Muscle of back (tissue), 13 donors: Measurements from ENCODE around the gene CDC26. TPM values are rescaled to one million over a fixed set of nuclear protein-coding genes. Genes with fewer than 3 reads are reported as not detected.

Source experiments
- DNase-seq, 3 donors: peaks; one replicate each; pipeline versions ENCODE4 v3.0.0 to v3.0.0-alpha.2; 2013
- long read RNA-seq, 9 donors: transcript quantifications; one replicate each; lab custom pipeline, GENCODE V29; 2026
- polyA plus RNA-seq, 10 donors: library from polyadenylated mRNA; unstranded; fragments of 120-200 nt; gene quantifications; one replicate each; pipeline ENCODE4 v1.2.1, GENCODE V29; 2013; ENCODE audit not compliant: insufficient read length in 10 of 10

Gene CDC26
- 10 to 100 TPM; 18.8 to 39.3 (median 23.1) TPM for polyA plus RNA-seq
- long read RNA-seq, donor 1, transcript CDC26-201 (4 exons, 872 nt) = major isoform, 13 of 13 reads
- long read RNA-seq, donor 1, partial matches to known transcripts = 0 of 13 reads
- long read RNA-seq, donor 1, other reads (novel, unspliced or antisense) = 0 of 13 reads
- long read RNA-seq, donor 2, transcript CDC26-201 (4 exons, 872 nt) = major isoform, 16 of 16 reads
- long read RNA-seq, donor 2, partial matches to known transcripts = 0 of 16 reads
- long read RNA-seq, donor 2, other reads (novel, unspliced or antisense) = 0 of 16 reads
- long read RNA-seq, donor 3 = 0 reads
- long read RNA-seq, donor 4, transcript CDC26-201 (4 exons, 872 nt) = major isoform, 13 of 13 reads
- long read RNA-seq, donor 4, partial matches to known transcripts = 0 of 13 reads
- long read RNA-seq, donor 4, other reads (novel, unspliced or antisense) = 0 of 13 reads
- long read RNA-seq, donor 5, transcript CDC26-201 (4 exons, 872 nt) = major isoform, 17 of 32 reads
- long read RNA-seq, donor 5, partial matches to known transcripts = 15 of 32 reads
- long read RNA-seq, donor 5, other reads (novel, unspliced or antisense) = 0 of 32 reads
- long read RNA-seq, donor 6, transcript CDC26-201 (4 exons, 872 nt) = major isoform, 20 of 20 reads
- long read RNA-seq, donor 6, partial matches to known transcripts = 0 of 20 reads
- long read RNA-seq, donor 6, other reads (novel, unspliced or antisense) = 0 of 20 reads
- long read RNA-seq, donor 7, transcript CDC26-201 (4 exons, 872 nt) = major isoform, 13 of 13 reads
- long read RNA-seq, donor 7, partial matches to known transcripts = 0 of 13 reads
- long read RNA-seq, donor 7, other reads (novel, unspliced or antisense) = 0 of 13 reads
- long read RNA-seq, donor 8, transcript CDC26-201 (4 exons, 872 nt) = major isoform, 26 of 31 reads
- long read RNA-seq, donor 8, partial matches to known transcripts = 5 of 31 reads
- long read RNA-seq, donor 8, other reads (novel, unspliced or antisense) = 0 of 31 reads
- long read RNA-seq, donor 9, partial matches to known transcripts = 0 of 2 reads
- long read RNA-seq, donor 9, other reads (novel, unspliced or antisense) = 0 of 2 reads

DNA sequence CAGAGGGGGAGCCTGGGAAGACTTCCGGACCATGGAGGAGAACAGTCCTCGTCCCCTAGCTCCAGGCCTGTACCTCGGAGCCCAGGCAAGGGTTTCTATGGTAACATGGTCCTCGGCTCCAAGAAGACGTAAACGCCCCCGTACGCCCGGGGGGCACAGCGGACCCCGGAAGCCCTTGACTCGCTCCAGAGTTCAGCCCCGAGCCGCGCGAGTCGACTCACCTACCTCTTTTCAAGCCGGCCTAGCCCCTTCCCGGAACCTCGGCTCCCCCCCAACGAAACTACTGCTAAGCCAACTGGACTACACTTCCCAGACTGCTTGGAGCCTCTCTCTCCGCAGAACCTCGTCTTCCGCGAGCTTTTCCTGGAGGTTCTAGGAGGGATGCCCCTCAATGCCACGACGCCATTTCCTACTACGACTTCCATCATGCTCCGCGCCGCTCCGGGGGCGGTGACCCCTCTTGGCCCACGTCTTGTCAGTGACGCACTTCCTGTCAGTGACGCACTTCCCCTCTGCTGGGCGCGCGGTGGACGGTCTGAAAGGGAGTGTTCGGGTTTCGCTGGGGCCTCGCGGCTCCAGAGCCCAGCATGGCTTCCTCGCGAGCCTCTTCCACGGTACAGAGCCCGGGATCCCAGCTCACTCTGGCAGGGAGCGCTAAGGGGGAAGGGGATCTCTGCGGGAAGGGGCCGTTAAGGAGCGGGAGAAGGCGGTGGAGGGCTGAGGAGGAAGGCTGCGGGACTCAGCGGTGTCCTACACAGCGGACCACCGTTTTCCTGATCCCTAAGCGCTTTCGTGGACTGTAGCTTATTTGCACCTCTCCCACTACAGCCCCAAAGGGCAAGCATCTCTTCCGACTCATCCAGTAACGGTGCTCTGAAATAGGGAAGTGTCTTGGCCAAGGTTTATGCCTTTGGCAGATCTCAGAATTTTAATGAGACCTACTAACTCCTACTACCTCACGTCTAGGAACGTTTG is at the start of gene CDC26, which contains the start of gene PRPF4:
TSS of gene CDC26 (minus strand) at position 416 of the 975 bp plus-strand sequence. CDS start 3,065 bp downstream, outside the sequence.
TSS of gene PRPF4 (plus strand) at position 502 of the 975 bp plus-strand sequence. CDS start at position 588, 86 bp downstream.
- peak; percentile 98 to 99 (median 98) for DNase-seq

DNA sequence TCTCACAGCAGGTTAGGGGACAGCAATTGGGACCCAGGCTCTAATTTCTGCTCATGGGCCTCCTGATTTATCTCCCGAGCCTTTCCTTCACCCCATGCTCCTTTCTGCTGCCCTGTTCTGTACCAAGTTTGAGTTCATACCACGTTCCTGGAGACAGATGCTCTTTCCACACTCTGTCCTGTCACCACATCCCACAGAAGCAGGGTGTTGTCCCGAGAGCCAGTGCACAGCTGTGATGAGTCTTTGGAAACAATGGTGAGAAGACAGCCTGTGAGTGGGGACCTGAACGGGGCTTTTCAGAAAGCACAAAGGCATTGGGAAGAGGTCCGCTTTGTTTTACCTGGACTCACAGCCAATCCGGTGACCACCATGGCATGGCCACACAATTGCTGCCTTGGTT is 47.3 kb upstream of the CDC26 start:
- DNase-seq = no peak

DNA sequence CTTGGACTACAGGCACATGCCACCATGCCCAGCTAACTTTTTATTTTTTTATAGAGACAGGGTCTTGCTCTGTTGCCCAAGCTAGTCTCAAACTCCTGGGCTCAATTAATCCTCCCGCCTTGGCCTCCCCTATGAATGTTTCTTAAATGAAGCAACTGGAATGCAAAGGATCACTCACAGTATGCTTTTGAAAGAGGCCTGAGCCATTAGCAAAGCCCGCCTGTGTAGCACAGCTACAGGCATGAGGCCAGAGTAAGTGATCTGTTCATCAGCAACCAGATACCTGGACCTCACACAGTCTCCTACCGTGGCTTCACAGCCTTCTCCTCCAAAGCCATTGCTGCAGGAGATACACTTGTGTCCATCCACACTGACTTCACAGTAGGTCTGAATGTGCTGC is 44.7 kb upstream of the CDC26 start:
- no peak for DNase-seq

DNA sequence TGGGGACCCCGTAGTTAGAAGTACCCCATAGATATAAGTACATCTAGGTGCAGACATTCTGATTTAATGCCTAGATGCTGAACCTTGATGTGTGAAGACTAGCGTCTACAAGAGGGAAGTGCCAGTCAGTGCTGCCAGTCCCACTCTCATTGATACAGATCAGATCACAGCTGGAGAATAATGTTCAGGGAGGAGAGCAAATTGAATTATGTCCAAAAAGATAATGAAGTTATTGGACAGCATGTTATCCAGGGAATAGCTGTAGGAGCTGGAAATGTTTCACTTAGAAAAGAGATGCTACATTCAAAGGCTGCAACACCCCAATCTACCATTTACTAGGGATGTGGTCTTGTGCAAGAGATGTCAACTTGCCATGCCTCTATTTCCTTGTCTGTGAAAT is 43.7 kb upstream of the CDC26 start:
- no peak for DNase-seq

DNA sequence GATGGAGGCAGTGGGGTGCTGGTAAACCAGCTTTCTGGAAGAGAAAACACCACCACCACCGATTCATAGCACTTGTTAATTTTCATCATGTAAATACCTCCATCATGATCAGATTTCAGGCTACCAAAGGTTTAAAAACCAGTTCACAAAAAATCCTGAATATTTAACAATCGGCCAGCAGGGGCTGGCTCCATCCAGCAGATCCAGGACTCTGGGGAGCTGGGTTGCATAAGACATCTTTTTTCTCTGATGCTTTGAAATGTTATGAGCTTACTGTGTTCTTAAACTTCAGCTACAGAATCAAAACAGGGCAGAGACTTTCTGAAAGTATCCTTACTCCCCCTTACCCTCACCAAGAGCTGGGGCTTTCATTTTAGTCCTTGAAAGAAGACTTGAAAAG is 42.4 kb upstream of the CDC26 start:
- peak in 1 of 3 donors; percentile 29 for DNase-seq

DNA sequence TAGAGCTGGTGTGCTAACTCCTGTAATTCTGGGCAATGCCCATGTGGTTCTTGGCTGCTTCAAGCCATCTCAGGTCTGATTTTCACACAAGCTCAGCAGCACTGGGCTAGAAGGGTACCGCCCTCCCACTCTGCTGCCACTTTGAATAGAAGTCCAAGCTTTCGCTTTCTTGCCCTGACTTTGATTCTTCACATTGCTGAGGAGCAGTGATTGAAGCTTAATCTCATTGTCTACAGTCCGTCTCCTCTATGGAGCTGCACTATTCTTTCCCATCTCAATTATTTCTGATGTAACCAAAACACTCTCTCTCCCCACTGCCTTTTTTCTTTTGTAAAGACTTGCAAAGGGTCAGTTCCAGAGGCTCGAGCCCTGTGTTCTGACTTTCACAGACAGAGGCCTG is 40.7 kb upstream of the CDC26 start:
- no peak for DNase-seq

DNA sequence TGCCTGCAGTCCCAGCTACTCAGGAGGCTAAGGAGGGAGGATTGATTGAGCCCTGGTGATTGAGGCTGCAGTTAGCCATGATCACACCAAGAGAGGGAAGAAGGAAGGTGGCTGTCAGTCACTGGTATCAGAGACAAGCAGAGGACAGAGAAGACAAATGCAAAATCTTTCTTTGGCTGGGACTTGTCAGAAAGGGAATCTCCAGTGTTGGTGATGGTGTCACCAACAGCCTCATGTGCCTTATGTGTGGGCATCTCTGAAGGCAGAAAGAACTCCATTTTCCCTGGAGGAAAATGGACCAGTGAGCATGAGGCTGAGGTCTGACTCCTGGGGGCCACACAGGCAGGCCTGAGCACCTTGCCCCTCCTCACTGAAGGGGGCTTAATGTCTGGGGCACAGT is 39.9 kb upstream of the CDC26 start:
- no peak for DNase-seq

DNA sequence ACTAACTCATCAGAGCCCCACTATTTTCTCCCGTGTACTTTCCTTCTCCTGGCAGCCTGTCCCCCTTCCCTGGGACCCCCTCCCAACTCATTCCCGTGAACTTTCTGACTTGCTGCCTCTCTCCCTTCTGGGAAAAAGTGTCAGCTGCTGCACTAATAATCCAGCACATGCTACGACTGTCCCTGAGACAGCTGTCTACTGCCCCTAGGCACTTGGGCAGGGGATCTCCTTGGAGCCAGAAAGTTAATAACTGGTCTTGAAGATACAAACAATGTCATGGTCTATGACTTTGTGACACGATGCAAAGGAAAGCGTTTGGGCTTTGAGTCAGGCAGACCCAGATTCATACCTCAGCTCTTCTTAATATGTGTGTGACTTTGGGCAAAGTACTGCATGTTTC is 37.9 kb upstream of the CDC26 start:
- DNase-seq = peak; percentile 9 to 26 (median 26)

DNA sequence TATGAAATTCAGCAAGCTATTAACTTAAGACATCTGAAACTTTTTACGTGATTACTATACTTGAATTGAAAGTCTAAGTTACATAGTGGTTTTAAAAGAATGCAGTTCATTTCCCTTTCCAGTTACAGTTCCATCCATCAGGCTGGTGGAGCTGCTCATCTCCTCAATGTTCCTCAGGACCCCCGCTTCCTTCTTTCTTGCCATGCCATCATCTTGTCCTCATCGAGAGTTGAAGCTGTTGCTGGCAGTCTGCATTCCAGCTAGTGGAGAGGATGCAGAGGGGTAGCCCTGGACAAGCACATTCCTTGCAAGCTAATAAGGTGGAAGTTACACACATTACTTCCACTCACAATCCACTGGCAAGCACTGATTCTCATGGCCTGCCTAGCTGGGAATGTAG is 36.6 kb upstream of the CDC26 start:
- no peak for DNase-seq

DNA sequence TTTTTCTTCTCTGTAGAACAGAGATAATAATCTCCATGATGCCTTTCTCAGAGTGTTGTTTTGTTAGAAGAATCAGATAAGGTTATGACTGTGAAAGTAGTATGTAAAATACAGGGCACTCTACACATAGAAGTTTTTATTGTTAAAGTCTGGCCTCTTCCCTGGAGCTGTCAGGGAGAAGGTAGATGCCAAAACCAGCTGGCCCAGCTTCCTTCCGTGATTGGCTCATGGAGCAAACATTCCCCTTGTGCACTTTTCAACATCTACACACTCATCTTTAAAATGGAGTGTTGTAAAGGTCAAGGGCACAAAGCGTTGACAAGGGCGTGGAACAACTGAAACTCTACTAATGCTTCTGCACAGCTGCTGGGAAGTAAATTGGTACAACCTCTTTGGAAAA is 35.2 kb upstream of the CDC26 start:
- DNase-seq = peak in 2 of 3 donors; percentile 2 to 18

DNA sequence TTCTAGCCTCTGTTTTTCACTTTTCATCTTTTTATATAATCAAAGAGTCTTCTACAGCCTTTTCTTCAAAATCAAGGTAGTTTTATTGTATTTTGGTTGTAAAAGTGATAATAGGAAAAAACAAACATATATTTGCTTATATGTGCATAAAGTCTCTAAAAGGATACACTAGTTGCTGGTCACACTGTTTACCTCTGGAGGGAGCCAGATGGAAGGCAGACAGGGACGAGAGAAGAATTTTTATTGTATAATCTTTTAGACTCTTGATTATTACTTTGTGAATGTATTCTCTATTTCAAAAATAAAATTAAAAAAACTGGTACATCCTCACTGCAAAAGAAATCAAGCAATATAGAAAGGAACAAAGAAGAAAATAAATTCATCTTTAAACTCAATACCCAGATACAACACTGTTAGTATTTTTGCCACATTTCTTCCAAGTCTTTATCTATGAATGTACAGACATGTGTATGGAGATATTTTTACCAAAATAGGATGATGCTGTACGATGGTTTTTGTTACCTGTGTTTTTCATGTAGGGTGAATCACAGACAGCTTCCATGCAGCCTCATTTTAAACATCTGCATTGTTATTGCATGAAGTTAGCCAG is 33.9 kb upstream of the CDC26 start:
- peak; percentile 22 to 57 (median 30) for DNase-seq

DNA sequence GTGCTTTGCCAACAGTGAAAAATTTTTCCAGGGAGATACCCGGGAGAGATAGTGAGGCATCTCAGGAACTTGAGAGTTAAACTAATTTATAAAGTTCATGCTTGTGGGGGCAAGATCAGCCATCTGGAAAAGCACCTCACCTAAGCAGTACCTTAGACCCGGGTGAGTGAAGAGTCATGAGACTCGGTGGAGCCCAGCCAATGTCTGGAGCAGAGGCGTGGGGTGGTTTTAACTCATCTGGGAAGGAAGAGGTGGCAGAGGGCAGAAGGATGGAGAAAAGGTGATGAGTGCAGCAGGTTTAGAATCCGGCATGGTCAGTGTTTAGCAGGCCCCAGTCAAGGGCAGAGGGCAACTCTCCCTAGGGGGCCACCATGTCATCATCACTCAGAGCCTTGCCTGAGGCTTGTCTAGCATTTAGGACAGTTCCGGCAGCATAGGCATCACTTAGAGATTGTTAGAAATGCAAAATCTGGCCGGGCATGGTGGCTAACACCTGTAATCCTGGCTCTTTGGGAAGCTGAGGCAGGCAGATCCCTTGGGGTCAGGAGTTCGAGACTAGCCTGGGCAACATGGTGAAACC is 32.1 kb upstream of the CDC26 start:
- DNase-seq = no peak

DNA sequence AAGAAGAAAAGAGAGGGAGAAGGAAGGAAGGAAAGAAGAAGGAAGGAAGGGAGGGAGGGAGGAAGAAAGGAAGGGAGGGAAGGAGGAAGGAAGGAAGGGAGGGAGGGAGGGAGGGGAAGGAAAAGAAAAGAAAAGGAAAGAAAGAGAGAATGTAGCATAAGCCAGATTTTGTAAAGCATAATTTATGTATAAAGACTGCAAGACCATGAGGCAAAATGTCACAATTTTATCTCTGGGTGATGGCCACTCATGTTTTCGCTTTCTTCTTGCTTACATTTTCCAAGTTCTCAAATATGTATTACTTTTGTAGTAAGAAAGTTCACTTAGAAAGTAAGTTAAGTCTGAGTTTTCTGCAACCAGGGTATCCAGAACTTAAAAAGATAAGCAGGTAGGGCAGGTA is 31.2 kb upstream of the CDC26 start:
- no peak for DNase-seq

DNA sequence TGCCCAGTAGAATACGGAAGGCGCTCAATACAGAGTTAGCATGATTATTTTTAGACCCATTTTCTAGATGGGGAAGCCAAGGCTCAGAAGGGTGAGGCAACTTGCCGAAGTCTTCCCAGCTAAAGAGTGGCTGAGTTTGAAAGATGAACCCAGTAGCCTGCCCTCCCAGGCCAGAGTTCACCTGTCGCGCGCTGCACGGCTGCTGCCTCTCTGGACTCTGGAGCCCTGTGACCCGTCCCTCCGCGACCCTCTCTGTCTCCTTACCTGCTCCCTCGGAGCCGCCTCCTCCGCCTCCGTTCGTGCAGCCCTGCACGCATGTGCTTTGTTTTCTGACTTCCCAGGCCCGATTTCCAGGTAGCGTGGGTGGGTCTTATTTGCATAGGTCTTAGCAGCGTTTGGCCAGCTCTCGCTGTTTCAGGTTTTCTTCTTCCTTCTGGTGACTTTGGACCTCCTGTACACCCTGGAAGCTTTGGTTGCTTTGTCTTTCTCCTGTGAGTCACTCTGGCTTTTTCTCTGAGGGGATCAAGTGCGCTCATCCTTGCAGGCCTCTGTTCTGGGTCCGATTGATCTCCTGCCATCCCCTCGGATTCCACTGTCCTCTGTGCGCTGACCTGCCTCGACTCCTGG is 27.5 kb upstream of the CDC26 start, which contains the start of gene RNF183:
TSS of gene RNF183 (minus strand) at position 585 of the 627 bp plus-strand sequence. CDS start 5,192 bp downstream, outside the sequence.
- no peak for DNase-seq

DNA sequence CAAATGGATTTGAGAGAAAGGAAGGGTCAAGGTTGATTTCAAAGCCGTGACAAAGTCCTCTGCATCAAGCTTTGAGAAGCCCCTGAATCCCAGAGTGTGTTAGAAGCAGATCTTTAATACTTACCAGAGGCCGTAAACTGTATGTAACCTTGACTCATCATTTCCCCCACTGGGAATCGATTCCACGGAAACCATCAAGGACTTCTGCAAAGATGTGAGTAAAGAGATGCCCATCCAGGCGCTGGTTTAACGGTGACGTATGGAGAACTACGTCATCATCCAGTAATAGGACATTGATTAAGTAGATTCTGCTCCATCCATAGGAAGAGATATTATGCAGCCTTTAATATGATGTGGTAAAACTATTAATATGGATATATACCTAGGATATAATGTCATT is 26.2 kb upstream of the CDC26 start:
- no peak for DNase-seq

DNA sequence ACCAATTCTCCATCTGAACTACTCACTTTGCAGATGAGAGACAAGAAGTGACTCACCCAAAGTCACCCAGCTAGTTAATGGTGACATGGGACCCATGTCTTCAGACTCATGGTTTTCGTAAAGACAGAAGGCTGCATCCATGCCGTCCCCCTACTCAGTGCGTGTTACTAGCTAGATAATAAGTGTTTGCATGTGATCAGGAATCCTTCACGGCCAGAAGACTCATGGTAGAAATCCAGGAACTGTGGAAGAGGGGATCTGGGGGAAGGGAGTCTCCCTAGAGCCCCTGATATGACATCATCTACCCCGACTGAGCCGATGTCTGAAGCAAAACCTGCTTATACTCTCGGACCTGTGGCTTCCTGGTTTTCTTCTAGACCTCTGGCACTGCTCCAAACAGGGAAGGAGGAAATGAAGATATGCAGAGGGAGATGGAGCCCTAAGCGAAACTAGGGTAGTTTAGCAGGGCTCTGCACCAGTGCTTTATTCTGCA is 24.5 kb upstream of the CDC26 start:
- peak in 2 of 3 donors; percentile 20 to 51 for DNase-seq

DNA sequence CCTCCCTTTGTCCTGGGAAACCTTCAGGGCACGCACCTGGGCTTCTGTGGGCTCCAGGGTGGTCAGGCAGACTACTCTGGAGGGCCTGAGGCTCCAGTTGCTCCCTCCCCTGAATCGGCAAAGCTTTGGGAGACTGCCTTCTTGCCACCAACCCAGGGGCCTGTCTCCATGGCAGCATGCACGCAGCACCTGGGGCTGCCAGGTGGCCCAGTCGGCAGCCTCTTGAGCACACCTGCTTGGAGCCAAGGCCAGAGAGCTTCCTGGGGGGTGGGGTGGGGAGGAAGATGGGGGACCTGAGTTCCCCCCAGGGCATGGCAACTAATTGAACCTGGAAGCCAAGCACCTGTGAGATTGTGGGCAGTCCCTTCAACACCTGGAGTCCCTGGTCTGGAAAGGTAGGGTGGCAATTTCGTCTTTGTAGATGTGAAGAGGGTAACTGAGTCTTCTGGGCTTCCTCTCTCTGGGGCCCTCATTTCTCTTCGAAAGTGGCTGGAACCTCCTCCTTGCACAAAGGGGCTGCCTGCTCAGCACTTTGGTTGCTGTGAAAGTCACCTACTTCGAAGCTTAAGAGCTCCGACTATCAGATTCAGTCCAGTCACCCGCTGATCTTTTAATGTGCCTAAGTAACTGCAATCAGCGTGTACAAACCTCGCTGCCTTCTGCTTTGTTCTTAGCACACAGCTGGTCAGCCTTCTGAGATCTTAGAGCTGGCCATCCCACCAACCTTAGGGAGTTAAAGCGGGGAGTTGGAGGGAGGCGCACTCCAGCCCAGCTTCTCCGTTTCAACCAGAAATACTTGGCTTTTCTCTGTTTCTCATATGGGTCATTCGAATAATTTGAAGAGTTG is 23.8 kb upstream of the CDC26 start:
- no peak for DNase-seq

DNA sequence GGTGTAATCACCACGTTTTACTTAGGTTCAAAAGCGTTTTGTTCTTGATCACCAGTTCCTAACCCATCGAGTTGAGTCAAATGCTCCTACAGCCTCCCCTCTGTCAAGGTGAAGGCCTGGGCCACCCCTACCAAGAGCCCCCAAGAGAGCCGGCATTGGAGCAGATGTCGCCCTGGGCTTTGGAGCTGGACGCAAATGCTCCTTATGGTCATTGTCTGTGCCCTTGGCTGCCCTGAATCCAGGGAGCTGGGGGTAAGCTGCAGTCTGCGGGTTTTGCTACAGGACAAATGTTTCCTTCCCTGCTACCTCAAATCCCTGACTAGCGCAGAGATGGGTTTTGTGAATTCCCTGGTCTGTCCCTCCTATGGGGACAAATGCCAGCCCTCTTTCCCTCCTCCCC is 22.9 kb upstream of the CDC26 start:
- no peak for DNase-seq
